ENCODE measurements around the gene MPP1. TPM values are rescaled to one million over a fixed set of nuclear protein-coding genes. Genes with fewer than 3 reads are reported as not detected.
A peak's percentile ranks its signal among the peaks of the same experiment; 100 is the strongest.

MPP1 gene
- total and polyA plus RNA-seq, 9 of the 15 experiments (the other 6 are each of a cell fraction or from before 2014, with no cell fraction given) = 227 to 395 (median 283) TPM

GRCh38 chrX:154751669-154752271 is 53.5 kb downstream of the MPP1 start (continued):
- TF ChIP-seq MEIS2 (IDR thresholded peaks at IDR 0.05; ENCODE audit: partially characterized antibody) = peak; percentile 81
- TF ChIP-seq, protein P1, sequence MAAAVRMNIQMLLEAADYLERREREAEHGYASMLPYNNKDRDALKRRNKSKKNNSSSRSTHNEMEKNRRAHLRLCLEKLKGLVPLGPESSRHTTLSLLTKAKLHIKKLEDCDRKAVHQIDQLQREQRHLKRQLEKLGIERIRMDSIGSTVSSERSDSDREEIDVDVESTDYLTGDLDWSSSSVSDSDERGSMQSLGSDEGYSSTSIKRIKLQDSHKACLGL (CRISPR knock-in tag; IDR thresholded peaks at IDR 0.05; ENCODE audit: borderline replicate concordance, poor library complexity, severe bottlenecking) = no peak
- TF ChIP-seq TRIM28 (IDR thresholded peaks at IDR 0.05) = no peak
- TF ChIP-seq CHD7 (IDR thresholded peaks at IDR 0.05; ENCODE audit: low read depth, low read length) = no peak
- TF ChIP-seq ZNF695 (CRISPR knock-in tag; IDR thresholded peaks at IDR 0.05) = no peak
- TF ChIP-seq MYNN (IDR thresholded peaks at IDR 0.05) = peak; percentile 76; the same call in 1 of the 2 replicates
- TF ChIP-seq MYNN (CRISPR knock-in tag; IDR thresholded peaks at IDR 0.05) = no peak
- TF ChIP-seq, protein P2, sequence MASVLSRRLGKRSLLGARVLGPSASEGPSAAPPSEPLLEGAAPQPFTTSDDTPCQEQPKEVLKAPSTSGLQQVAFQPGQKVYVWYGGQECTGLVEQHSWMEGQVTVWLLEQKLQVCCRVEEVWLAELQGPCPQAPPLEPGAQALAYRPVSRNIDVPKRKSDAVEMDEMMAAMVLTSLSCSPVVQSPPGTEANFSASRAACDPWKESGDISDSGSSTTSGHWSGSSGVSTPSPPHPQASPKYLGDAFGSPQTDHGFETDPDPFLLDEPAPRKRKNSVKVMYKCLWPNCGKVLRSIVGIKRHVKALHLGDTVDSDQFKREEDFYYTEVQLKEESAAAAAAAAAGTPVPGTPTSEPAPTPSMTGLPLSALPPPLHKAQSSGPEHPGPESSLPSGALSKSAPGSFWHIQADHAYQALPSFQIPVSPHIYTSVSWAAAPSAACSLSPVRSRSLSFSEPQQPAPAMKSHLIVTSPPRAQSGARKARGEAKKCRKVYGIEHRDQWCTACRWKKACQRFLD (CRISPR knock-in tag; IDR thresholded peaks at IDR 0.05) = 0 out of 2 replicates have a peak, but pooled peaks have one; percentile 51
- TF ChIP-seq EZH2 (IDR thresholded peaks at IDR 0.05; ENCODE audit: borderline replicate concordance, low read depth, low read length) = no peak
- no peak for TF ChIP-seq GTF2F1 (IDR thresholded peaks at IDR 0.05; ENCODE audit: low read depth, low read length)
- TF ChIP-seq SP1 (CRISPR knock-in tag; IDR thresholded peaks at IDR 0.05) = peak; percentile 80
- no peak for TF ChIP-seq SUPT5H (IDR thresholded peaks at IDR 0.05)
- no peak for TF ChIP-seq E2F5 (CRISPR knock-in tag; IDR thresholded peaks at IDR 0.05)
- no peak for TF ChIP-seq ELF1 (tag; IDR thresholded peaks at IDR 0.05)
